ENCODE results near the gene OR2A25. TPM values are rescaled to one million over a fixed set of nuclear protein-coding genes. Genes with fewer than 3 reads are reported as not detected.

OR2A25 gene
- total and polyA plus RNA-seq, 2 experiments from 2014 or later: not detected

- DNase-seq (ENCODE audit: low spot score): no peak
- Histone ChIP-seq H3K4me2 (no peak overlapping the region), H3K27me3 (no peaks in the 10 kb centered on the region), H3K36me3 (replicated peaks; ENCODE audit: insufficient read depth, low read depth) (no peaks in the 10 kb centered on the region), H4K20me1 (ENCODE audit: insufficient read depth, poor library complexity, severe bottlenecking) (no peaks in the 10 kb centered on the region), H3K79me2 (no peaks in the 10 kb centered on the region), H3K9me3 (ENCODE audit: low read depth) (no peaks in the 10 kb centered on the region), H3K4me3 (no peak overlapping the region), H3K27ac (no peak overlapping the region), H3K4me1 (ENCODE audit: insufficient read depth) (no peaks in the 10 kb centered on the region), H2AFZ (no peak overlapping the region), H3K9me2 (replicated peaks; ENCODE audit: insufficient read depth) (no peaks in the 10 kb centered on the region)
- 80% methylated on average over 4 of the region's 4 CpGs for WGBS (ENCODE audit: low lambda C conversion rate, missing lambda C conversion rate)
- TF ChIP-seq, protein P1, sequence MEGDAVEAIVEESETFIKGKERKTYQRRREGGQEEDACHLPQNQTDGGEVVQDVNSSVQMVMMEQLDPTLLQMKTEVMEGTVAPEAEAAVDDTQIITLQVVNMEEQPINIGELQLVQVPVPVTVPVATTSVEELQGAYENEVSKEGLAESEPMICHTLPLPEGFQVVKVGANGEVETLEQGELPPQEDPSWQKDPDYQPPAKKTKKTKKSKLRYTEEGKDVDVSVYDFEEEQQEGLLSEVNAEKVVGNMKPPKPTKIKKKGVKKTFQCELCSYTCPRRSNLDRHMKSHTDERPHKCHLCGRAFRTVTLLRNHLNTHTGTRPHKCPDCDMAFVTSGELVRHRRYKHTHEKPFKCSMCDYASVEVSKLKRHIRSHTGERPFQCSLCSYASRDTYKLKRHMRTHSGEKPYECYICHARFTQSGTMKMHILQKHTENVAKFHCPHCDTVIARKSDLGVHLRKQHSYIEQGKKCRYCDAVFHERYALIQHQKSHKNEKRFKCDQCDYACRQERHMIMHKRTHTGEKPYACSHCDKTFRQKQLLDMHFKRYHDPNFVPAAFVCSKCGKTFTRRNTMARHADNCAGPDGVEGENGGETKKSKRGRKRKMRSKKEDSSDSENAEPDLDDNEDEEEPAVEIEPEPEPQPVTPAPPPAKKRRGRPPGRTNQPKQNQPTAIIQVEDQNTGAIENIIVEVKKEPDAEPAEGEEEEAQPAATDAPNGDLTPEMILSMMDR (IDR thresholded peaks at IDR 0.05; ENCODE audit: poor library complexity): no peak
- TF ChIP-seq EZH2 (IDR thresholded peaks at IDR 0.05; ENCODE audit: borderline replicate concordance): no peak
- TF ChIP-seq EZH2phosphoT487 (IDR thresholded peaks at IDR 0.05; ENCODE audit: low read depth, severe bottlenecking, unreplicated experiment): no peak
Observed at GRCh38 chr7:144086730-144087129, 17.1 kb downstream of the OR2A25 start.

- TF ChIP-seq EZH2 (IDR thresholded peaks at IDR 0.05; ENCODE audit: borderline replicate concordance): no peak
- TF ChIP-seq, protein P1 (IDR thresholded peaks at IDR 0.05; ENCODE audit: poor library complexity): no peak
- no peak for TF ChIP-seq EZH2phosphoT487 (IDR thresholded peaks at IDR 0.05; ENCODE audit: low read depth, severe bottlenecking, unreplicated experiment)
- Histone ChIP-seq H3K27ac (no peak overlapping the region), H3K9me3 (ENCODE audit: low read depth) (no peaks in the 10 kb centered on the region), H3K36me3 (replicated peaks; ENCODE audit: insufficient read depth, low read depth) (no peaks in the 10 kb centered on the region), H3K79me2 (no peaks in the 10 kb centered on the region), H2AFZ (no peak overlapping the region), H4K20me1 (ENCODE audit: insufficient read depth, poor library complexity, severe bottlenecking) (no peaks in the 10 kb centered on the region), H3K4me2 (no peak overlapping the region), H3K9me2 (replicated peaks; ENCODE audit: insufficient read depth) (no peaks in the 10 kb centered on the region), H3K4me1 (ENCODE audit: insufficient read depth) (no peaks in the 10 kb centered on the region), H3K27me3 (no peaks in the 10 kb centered on the region), H3K4me3 (no peak overlapping the region)
- DNase-seq (ENCODE audit: low spot score): no peak
- 96% methylated on average over 1 of the region's 1 CpG for WGBS (ENCODE audit: low lambda C conversion rate, missing lambda C conversion rate)
Observed at GRCh38 chr7:144087230-144087629, 17.6 kb downstream of the OR2A25 start.

DNA sequence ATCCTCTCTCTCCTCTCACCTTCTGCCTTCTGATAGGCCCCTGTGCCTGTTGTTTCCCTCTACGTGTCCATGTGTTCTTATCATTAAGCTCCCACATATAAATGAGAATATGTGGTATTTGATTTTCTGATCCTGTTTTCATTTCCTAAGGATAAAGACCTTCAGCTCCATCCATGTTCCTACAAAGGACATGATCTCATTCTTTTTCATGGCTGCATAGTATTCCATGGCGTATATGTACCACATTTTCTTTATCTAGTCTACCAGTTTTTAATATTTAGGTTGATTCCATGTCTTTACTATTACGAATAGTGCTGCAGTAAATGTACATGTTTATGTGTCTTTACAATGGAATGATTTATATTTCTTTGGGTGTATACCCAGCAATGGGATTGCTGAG is 21.1 kb downstream of the OR2A25 start:
- WGBS (ENCODE audit: low lambda C conversion rate, missing lambda C conversion rate): 89% methylated on average over 3 of the region's 3 CpGs
- Histone ChIP-seq H3K4me1 (ENCODE audit: insufficient read depth) (no peaks in the 10 kb centered on the region), H3K4me2 (no peak overlapping the region), H3K79me2 (no peaks in the 10 kb centered on the region), H3K27ac (no peak overlapping the region), H3K4me3 (no peak overlapping the region), H2AFZ (no peak overlapping the region), H3K36me3 (replicated peaks; ENCODE audit: insufficient read depth, low read depth) (no peaks in the 10 kb centered on the region), H3K9me2 (replicated peaks; ENCODE audit: insufficient read depth) (no peaks in the 10 kb centered on the region), H3K9me3 (ENCODE audit: low read depth) (no peaks in the 10 kb centered on the region), H3K27me3 (no peaks in the 10 kb centered on the region), H4K20me1 (ENCODE audit: insufficient read depth, poor library complexity, severe bottlenecking) (no peaks in the 10 kb centered on the region)
- no peak for DNase-seq (ENCODE audit: low spot score)
- TF ChIP-seq EZH2 (IDR thresholded peaks at IDR 0.05; ENCODE audit: borderline replicate concordance) (no peak), EZH2phosphoT487 (IDR thresholded peaks at IDR 0.05; ENCODE audit: low read depth, severe bottlenecking, unreplicated experiment) (no peak)
- TF ChIP-seq, protein P1 (IDR thresholded peaks at IDR 0.05; ENCODE audit: poor library complexity): no peak

DNA sequence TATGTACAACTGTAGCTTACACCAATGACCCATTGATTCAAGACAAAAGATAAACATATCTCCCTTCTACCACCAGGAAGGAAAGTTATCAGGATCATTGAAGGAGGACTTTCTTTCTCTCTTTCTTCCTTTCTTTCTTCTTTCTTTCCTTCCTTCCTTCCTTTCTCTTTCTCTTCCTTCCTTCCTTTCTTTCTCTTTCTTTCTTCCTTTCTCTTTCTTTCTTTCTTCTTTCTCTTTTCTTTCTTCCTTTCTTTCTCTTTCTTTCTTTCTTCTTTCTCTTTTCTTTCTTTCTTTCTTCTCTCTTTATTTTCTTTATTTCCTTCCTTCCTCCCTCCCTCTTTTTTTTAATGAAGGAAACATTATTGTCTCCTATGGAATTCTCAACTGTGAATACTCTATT is 29.2 kb downstream of the OR2A25 start:
- Histone ChIP-seq H4K20me1 (ENCODE audit: insufficient read depth, poor library complexity, severe bottlenecking) (no peaks in the 10 kb centered on the region), H3K27me3 (no peaks in the 10 kb centered on the region), H3K9me2 (replicated peaks; ENCODE audit: insufficient read depth) (no peaks in the 10 kb centered on the region), H3K9me3 (ENCODE audit: low read depth) (no peaks in the 10 kb centered on the region), H3K4me1 (ENCODE audit: insufficient read depth) (no peaks in the 10 kb centered on the region), H3K27ac (no peak overlapping the region), H3K4me3 (no peak overlapping the region), H3K36me3 (replicated peaks; ENCODE audit: insufficient read depth, low read depth) (no peaks in the 10 kb centered on the region), H3K79me2 (no peaks in the 10 kb centered on the region), H3K4me2 (no peak overlapping the region), H2AFZ (no peak overlapping the region)
- no peak for DNase-seq (ENCODE audit: low spot score)
- no peak for TF ChIP-seq EZH2phosphoT487 (IDR thresholded peaks at IDR 0.05; ENCODE audit: low read depth, severe bottlenecking, unreplicated experiment)
